Gastrocnemius medialis (tissue), 4 donors: ENCODE data around the gene RASSF6. TPM values are rescaled to one million over a fixed set of nuclear protein-coding genes. Genes with fewer than 3 reads are reported as not detected.
"Not testable (repeated sequence)": the region's sequence is repeated elsewhere in the genome, so short reads cannot be mapped to it uniquely, and the experiment has no call there.

Experiments used
- ATAC-seq, 2 donors: fragments of 150-250 bp; one replicate each; pipeline ENCODE4 v1.9.1; 2016
- DNase-seq, 2 donors: peaks; one replicate each; pipeline ENCODE4 v3.0.0-alpha.2; 2019
- H3K27ac ChIP-seq, 4 donors: fragments of 200-600 bp; sonication (generic); 1 replicate in 1 of 4; 2 replicates in 3 of 4; pipeline ENCODE4 v1.5.1; 2016 to 2018; ENCODE audit warnings: mild to moderate bottlenecking in 2 of 4, moderate library complexity in 1 of 4
- H3K27me3 ChIP-seq, 3 donors: fragments of 200-600 bp; sonication (generic) in 2 of 3; 1 replicate in 1 of 3; 2 replicates in 2 of 3; pipeline versions ENCODE4 v1.5.1 to v1.6.0; 2016 to 2019; ENCODE audit warnings: mild to moderate bottlenecking in 1 of 3, moderate library complexity in 1 of 3
- H3K36me3 ChIP-seq, 2 donors: fragments of 200-600 bp; sonication (generic) in 1 of 2; one replicate each; pipeline ENCODE4 v1.5.1; 2017 to 2018
- H3K4me1 ChIP-seq, 2 donors: fragments of 200-600 bp; sonication (generic) in 1 of 2; one replicate each; pipeline ENCODE4 v1.5.1; 2016 to 2017; ENCODE audit warnings: mild to moderate bottlenecking in 2 of 2
- H3K4me3 ChIP-seq, 4 donors: fragments of 200-600 bp; sonication (generic) in 3 of 4; 1 replicate in 1 of 4; 2 replicates in 3 of 4; pipeline ENCODE4 v1.5.1; 2016 to 2019; ENCODE audit warnings: mild to moderate bottlenecking in 2 of 4
- H3K9me3 ChIP-seq, 3 donors: fragments of 200-600 bp; sonication (generic) in 2 of 3; 1 replicate in 1 of 3; 2 replicates in 2 of 3; pipeline ENCODE4 v1.5.1; 2016 to 2019
- POLR2A ChIP-seq, 2 donors: fragments of 450-650 bp; IDR thresholded peaks; one replicate each; pipeline ENCODE4 v1.6.1; 2017; ENCODE audit warnings: antibody characterized with exemption in 2 of 2, mild to moderate bottlenecking in 2 of 2, moderate library complexity in 2 of 2
- in situ Hi-C, 4 donors: fragments of 200-750 bp; cut with MboI; loops; one replicate each; pipeline versions ENCODE4 v1.15.0 to v1.8.0; 2017; ENCODE audit warnings: low sequenced_read_pairs in 4 of 4
- intact Hi-C: fragments of 100-400 bp; cut with DNase I; formaldehyde crosslinking; loops from one replicate; pipeline ENCODE4 v1.15.1; 2023; ENCODE audit warnings: low total_unique reads
- total RNA-seq, 4 donors: library from RNA; depleted of rRNA; stranded (reverse); fragments of >200 nt; gene quantifications; one replicate each; pipeline versions ENCODE4 v1.1.0 to v1.2.3, GENCODE V29; 2016
- TF ChIP-seq, protein P1 (sequence below), 5 experiments: fragments of 450-650 bp in 3 of 5; fragments of 200-600 bp in 2 of 5; sonication (generic) in 2 of 5; IDR thresholded peaks in 4 of 5; conservative IDR thresholded peaks in 1 of 5; 1 replicate in 4 of 5; 2 replicates in 1 of 5; pipeline ENCODE4 v1.5.1; 2016 to 2019; ENCODE audit warnings: antibody characterized with exemption in 5 of 5, mild to moderate bottlenecking in 3 of 5, moderate library complexity in 3 of 5

RASSF6 gene
- total RNA-seq, 4 donors from 2014 or later: 0.15 to 0.27 TPM; not detected in 2

DNA sequence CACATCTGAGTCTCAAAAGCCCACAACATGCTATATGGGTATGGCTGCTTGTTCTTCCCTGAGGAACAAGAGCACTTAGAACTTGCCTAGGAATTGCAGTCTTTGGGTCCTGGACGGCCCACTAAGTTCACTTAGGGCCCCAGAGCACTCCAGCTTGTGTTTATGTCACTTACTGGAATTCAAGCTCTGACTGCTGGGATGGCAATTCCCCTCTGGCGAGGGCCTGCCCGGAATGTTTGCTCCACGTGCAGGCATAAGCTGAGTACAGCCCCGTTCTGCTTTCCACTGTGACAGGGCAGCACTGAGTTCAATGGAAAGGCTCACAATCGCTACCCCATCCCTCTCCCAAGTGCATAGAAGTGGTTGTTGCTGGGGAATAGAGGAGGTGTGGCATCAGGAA is 25.9 kb upstream of the RASSF6 start:
- H3K27me3 ChIP-seq: no peaks in the 10 kb centered on the region
- DNase-seq (no peak), ATAC-seq (no peak)
- H3K36me3 ChIP-seq: no peaks in the 10 kb centered on the region
- H3K27ac ChIP-seq: no peak overlapping the region
- no peaks in the 10 kb centered on the region for H3K4me1 ChIP-seq
- in situ Hi-C loops: loop anchor here in 2 of 4 donors (25.0 kb wide), 1 partner anchor 334 kb away; no protein-coding TSS in a partner anchor
- H3K9me3 ChIP-seq: no peaks in the 10 kb centered on the region
- intact Hi-C loops: no loop called here
- no peak for TF ChIP-seq POLR2A (IDR thresholded peaks at IDR 0.05)
- TF ChIP-seq, protein P1, sequence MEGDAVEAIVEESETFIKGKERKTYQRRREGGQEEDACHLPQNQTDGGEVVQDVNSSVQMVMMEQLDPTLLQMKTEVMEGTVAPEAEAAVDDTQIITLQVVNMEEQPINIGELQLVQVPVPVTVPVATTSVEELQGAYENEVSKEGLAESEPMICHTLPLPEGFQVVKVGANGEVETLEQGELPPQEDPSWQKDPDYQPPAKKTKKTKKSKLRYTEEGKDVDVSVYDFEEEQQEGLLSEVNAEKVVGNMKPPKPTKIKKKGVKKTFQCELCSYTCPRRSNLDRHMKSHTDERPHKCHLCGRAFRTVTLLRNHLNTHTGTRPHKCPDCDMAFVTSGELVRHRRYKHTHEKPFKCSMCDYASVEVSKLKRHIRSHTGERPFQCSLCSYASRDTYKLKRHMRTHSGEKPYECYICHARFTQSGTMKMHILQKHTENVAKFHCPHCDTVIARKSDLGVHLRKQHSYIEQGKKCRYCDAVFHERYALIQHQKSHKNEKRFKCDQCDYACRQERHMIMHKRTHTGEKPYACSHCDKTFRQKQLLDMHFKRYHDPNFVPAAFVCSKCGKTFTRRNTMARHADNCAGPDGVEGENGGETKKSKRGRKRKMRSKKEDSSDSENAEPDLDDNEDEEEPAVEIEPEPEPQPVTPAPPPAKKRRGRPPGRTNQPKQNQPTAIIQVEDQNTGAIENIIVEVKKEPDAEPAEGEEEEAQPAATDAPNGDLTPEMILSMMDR (IDR thresholded peaks at IDR 0.05 in 4 of 5, conservative IDR thresholded peaks at IDR 0.05 in 1 of 5): no peak
- H3K4me3 ChIP-seq: no peak overlapping the region

DNA sequence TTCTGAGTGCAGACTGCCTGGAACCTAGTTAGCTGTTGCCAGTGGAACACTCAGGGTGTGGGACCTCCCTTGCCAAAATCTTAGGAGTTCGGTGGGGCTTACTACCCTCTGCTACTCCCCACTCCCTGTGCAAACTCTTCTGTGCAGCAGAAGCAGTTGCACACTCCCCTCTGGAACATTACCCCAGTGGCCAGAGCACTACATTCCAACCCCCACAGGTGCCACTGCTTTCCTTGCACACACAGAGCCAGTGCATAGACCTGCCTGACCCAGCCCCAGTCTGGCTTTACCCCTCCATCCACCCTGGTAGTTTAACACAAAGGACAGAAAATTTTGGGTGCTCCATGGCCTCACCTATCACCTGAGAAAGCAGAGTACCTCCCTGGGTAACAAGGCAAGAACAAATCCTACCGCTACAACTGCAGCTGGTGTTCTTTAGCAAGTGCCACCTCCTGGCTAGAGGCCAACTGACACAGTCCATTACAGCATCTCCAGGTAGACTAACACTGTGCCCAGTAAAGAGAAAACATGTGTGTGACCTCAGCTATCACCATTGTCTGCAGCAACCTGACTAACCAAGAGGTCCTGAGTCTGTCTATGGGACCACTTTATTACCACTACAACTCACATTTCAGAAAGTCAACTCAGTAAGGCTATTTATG is 11.5 kb upstream of the RASSF6 start:
- intact Hi-C loops (no loop called here), in situ Hi-C loops (loop anchor here in 2 of 4 donors (25.0 kb wide), 1 partner anchor 319 kb away; no protein-coding TSS in a partner anchor)
- no peak for ATAC-seq
- no peak overlapping the region for H3K4me3 ChIP-seq
- no peak for DNase-seq
- no peaks in the 10 kb centered on the region for H3K9me3 ChIP-seq
- H3K27me3 ChIP-seq: no peaks in the 10 kb centered on the region
- no peaks in the 10 kb centered on the region for H3K4me1 ChIP-seq
- no peaks in the 10 kb centered on the region for H3K36me3 ChIP-seq
- H3K27ac ChIP-seq: no peak overlapping the region
- TF ChIP-seq POLR2A (IDR thresholded peaks at IDR 0.05): no peak
- TF ChIP-seq, protein P1 (IDR thresholded peaks at IDR 0.05 in 4 of 5, conservative IDR thresholded peaks at IDR 0.05 in 1 of 5): no peak

DNA sequence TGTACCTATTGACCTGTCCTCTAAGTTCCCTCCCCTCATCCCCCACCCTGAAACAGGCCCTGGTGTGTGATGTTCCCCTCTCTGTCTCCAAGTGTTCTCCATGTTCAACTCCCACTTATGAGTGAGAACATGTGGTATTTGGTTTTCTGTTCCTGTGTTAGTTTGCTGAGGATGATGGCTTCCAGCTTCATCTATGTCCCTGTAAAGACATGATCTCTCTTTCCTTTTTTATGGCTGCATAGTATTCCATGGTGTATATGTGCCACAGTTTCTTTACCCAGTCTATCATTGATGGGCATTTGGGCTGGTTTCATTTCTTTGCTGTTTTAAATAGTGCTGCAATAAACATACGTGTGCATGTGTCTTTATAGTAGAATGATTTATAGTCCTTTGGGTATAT is 8.6 kb upstream of the RASSF6 start:
- H3K36me3 ChIP-seq, H3K9me3 ChIP-seq, H3K27ac ChIP-seq, DNase-seq, ATAC-seq, H3K4me1 ChIP-seq, intact Hi-C loops, H3K4me3 ChIP-seq, H3K27me3 ChIP-seq: not testable (repeated sequence)
- in situ Hi-C loops: loop anchor here in 2 of 4 donors (25.0 kb wide), 1 partner anchor 317 kb away; no protein-coding TSS in a partner anchor

GRCh38 chr4:73621357-73621756 is 1.1 kb upstream of the RASSF6 start:
- Histone ChIP-seq H3K36me3 (no peaks in the 10 kb centered on the region), H3K9me3 (no peaks in the 10 kb centered on the region)
- in situ Hi-C loops: no loop called here

GRCh38 chr4:73619346-73619745 is 890 bp downstream of the RASSF6 start:
- ATAC-seq (no peak), DNase-seq (no peak)
- Histone ChIP-seq H3K4me3 (no peak overlapping the region), H3K27me3 (peaks cover 0 to 5% (median 0%) of the 10 kb centered on the region in 3 donors), H3K36me3 (no peaks in the 10 kb centered on the region), H3K9me3 (no peaks in the 10 kb centered on the region), H3K4me1 (peaks cover 0 to 4% of the 10 kb centered on the region in 2 donors), H3K27ac (no peak overlapping the region)
- TF ChIP-seq, protein P1 (IDR thresholded peaks at IDR 0.05 in 4 of 5, conservative IDR thresholded peaks at IDR 0.05 in 1 of 5): no peak
- no peak for TF ChIP-seq POLR2A (IDR thresholded peaks at IDR 0.05)
- intact Hi-C loops (no loop called here), in situ Hi-C loops (no loop called here)

More at GRCh38 chr4:73621357-73621756, 1.1 kb upstream of the RASSF6 start:
- Histone ChIP-seq H3K27ac (no peak overlapping the region), H3K4me1 (peaks cover 0 to 4% of the 10 kb centered on the region in 2 donors), H3K4me3 (no peak overlapping the region), H3K27me3 (peaks cover 0 to 5% (median 0%) of the 10 kb centered on the region in 3 donors)
- intact Hi-C loops: no loop called here
- no peak for DNase-seq
- no peak for ATAC-seq
- TF ChIP-seq, protein P1 (IDR thresholded peaks at IDR 0.05 in 4 of 5, conservative IDR thresholded peaks at IDR 0.05 in 1 of 5): no peak
- no peak for TF ChIP-seq POLR2A (IDR thresholded peaks at IDR 0.05)
